A673 (cell line): Measurements from ENCODE around the gene CHAC2.

Experiments
- CTCF ChIP-seq: fragments of 300-800, 200-600 bp; sonication (generic); conservative IDR thresholded peaks from 2 replicates; pipeline ENCODE4 v1.5.1; 2017; ENCODE audit warnings: low read depth, mild to moderate bottlenecking, antibody characterized with exemption, low read length, moderate library complexity, mixed read lengths
- EZH2 ChIP-seq: fragments of 200-600 bp; sonication (generic); IDR thresholded peaks from 2 replicates; pipeline ENCODE4 v1.6.1; 2017; ENCODE audit warnings: borderline replicate concordance, low read depth, mild to moderate bottlenecking, mixed read lengths, antibody characterized with exemption, low read length; ENCODE audit not compliant: poor library complexity, severe bottlenecking

- TF ChIP-seq CTCF (no peak), EZH2 (no peak)
Measured at GRCh38 chr2:53756644-53757043, 11.0 kb upstream of the CHAC2 start.
